Measurements from ENCODE around the gene LRCH4. TPM values are rescaled to one million over a fixed set of nuclear protein-coding genes. Genes with fewer than 3 reads are reported as not detected.
A peak's percentile ranks its signal among the peaks of the same experiment; 100 is the strongest.

LRCH4 gene
- total RNA-seq, 4 donors from 2014 or later, result 115 to 508 (median 151) TPM

GRCh38 chr7:100563100-100563564 lies 22.8 kb downstream of the LRCH4 start:
- in situ Hi-C loops (cut with MboI; ENCODE audit: low pct_ligation_motif_present in 1 of 4, low pct_unique_long_range_greater_than_20kb in 1 of 4, low sequenced_read_pairs in 3 of 4), result no loop called here
- Histone ChIP-seq H3K36me3 (peaks cover 0 to 13% (median 0%) of the 10 kb centered on the region in 4 donors), H3K4me1 (peaks cover 0 to 19% (median 9%) of the 10 kb centered on the region in 4 donors), H3K27ac (no peak overlapping the region), H3K4me3 (no peak overlapping the region), H3K9me3 (no peaks in the 10 kb centered on the region), H3K27me3 (no peaks in the 10 kb centered on the region)
- WGBS, 2 donors (ENCODE audit: low coverage in 1 of 2), result 94% methylated on average over 8 of the region's 8 CpGs; no CpG with 5 or more reads in 1 of the 2 donors
- no peak for DNase-seq
- intact Hi-C loops (cut with DNase I; ENCODE audit: low total_unique reads), result loop anchor here (5.0 kb wide), 2 partner anchors 81 to 96 kb away; partner anchors contain the start of gene NYAP1
- TF ChIP-seq POLR2A (IDR thresholded peaks at IDR 0.05) (no peak), CTCF (IDR thresholded peaks at IDR 0.05) (no peak), EP300 (IDR thresholded peaks at IDR 0.05; ENCODE audit: low read depth) (no peak), POLR2AphosphoS5 (IDR thresholded peaks at IDR 0.05) (no peak)

GRCh38 chr7:100562195-100563099 lies 23.5 kb downstream of the LRCH4 start:
- Histone ChIP-seq H3K9me3 (no peaks in the 10 kb centered on the region), H3K27ac (no peak overlapping the region), H3K4me1 (peaks cover 0 to 14% (median 7%) of the 10 kb centered on the region in 4 donors), H3K27me3 (no peaks in the 10 kb centered on the region), H3K36me3 (peaks cover 0 to 13% (median under 1%) of the 10 kb centered on the region in 4 donors), H3K4me3 (no peak overlapping the region)
- no peak for TF ChIP-seq POLR2A (IDR thresholded peaks at IDR 0.05)
- TF ChIP-seq EP300 (IDR thresholded peaks at IDR 0.05; ENCODE audit: low read depth), result no peak
- TF ChIP-seq POLR2AphosphoS5 (IDR thresholded peaks at IDR 0.05), result no peak
- intact Hi-C loops (cut with DNase I; ENCODE audit: low total_unique reads), result loop anchor here (5.0 kb wide), 2 partner anchors 80 to 95 kb away; partner anchors contain the start of gene NYAP1
- WGBS, 2 donors (ENCODE audit: low coverage in 1 of 2), result 76 to 89% methylated on average over 5 to 24 of the region's 26 CpGs
- DNase-seq, result no peak
- in situ Hi-C loops (cut with MboI; ENCODE audit: low pct_ligation_motif_present in 1 of 4, low pct_unique_long_range_greater_than_20kb in 1 of 4, low sequenced_read_pairs in 3 of 4), result no loop called here

- Histone ChIP-seq H3K4me1 (peaks cover 0 to 14% (median 7%) of the 10 kb centered on the region in 4 donors), H3K4me3 (no peak overlapping the region), H3K9me3 (no peaks in the 10 kb centered on the region), H3K36me3 (peaks cover 0 to 16% (median 4%) of the 10 kb centered on the region in 4 donors), H3K27me3 (no peaks in the 10 kb centered on the region), H3K27ac (no peak overlapping the region)
- DNase-seq, result no peak
- intact Hi-C loops (cut with DNase I; ENCODE audit: low total_unique reads) (loop anchor here (5.0 kb wide), 2 partner anchors 79 to 94 kb away; partner anchors contain the start of gene NYAP1), in situ Hi-C loops (cut with MboI; ENCODE audit: low pct_ligation_motif_present in 1 of 4, low pct_unique_long_range_greater_than_20kb in 1 of 4, low sequenced_read_pairs in 3 of 4) (no loop called here)
- 93% methylated on average over 12 of the region's 12 CpGs; no CpG with 5 or more reads in 1 of the 2 donors for WGBS, 2 donors (ENCODE audit: low coverage in 1 of 2)
- no peak for TF ChIP-seq CTCF (IDR thresholded peaks at IDR 0.05)
- TF ChIP-seq EP300 (IDR thresholded peaks at IDR 0.05; ENCODE audit: low read depth), result no peak
These were observed 24.3 kb downstream of the LRCH4 start for GRCh38 chr7:100561491-100562194.

GRCh38 chr7:100559127-100559526 lies 26.8 kb downstream of the LRCH4 start:
- Histone ChIP-seq H3K27ac (peak overlapping the region; percentile 24 to 38 (median 30)), H3K36me3 (peaks cover 0 to 20% (median 9%) of the 10 kb centered on the region in 4 donors), H3K27me3 (no peaks in the 10 kb centered on the region), H3K4me1 (peaks cover 0 to 24% (median 7%) of the 10 kb centered on the region in 4 donors), H3K4me3 (no peak overlapping the region), H3K9me3 (no peaks in the 10 kb centered on the region)
- in situ Hi-C loops (cut with MboI; ENCODE audit: low pct_ligation_motif_present in 1 of 4, low pct_unique_long_range_greater_than_20kb in 1 of 4, low sequenced_read_pairs in 3 of 4) (loop anchor here in 3 of 4 donors (5.0 to 10.0 kb wide), 3 partner anchors 74 to 87 kb away; partner anchors contain the start of genes NYAP1 (in 1 of the 3) and TSC22D4 (in 1 of the 3)), intact Hi-C loops (cut with DNase I; ENCODE audit: low total_unique reads) (no loop called here)
- WGBS, 2 donors (ENCODE audit: low coverage in 1 of 2), result 59% methylated on average over 4 of the region's 4 CpGs; no CpG with 5 or more reads in 1 of the 2 donors
- no peak for TF ChIP-seq CTCF (IDR thresholded peaks at IDR 0.05)
- no peak for DNase-seq

Data from transverse colon (tissue), 4 donors.